GM21447 (cell line): ENCODE data around the gene NFS1.
"Not testable (repeated sequence)": the region's sequence is repeated elsewhere in the genome, so short reads cannot be mapped to it uniquely, and the experiment has no call there.

ENCODE experiments used
- ATAC-seq: cut with Tn5 transposase; IDR thresholded peaks from one replicate; pipeline ENCODE4 v1.9.1; 2021; ENCODE audit not compliant: unreplicated experiment

Gene NFS1

GRCh38 chr20:35710039-35710438, 10.9 kb upstream of the NFS1 start:
- ATAC-seq: no peak

- no peak for ATAC-seq
These were observed 10.1 kb upstream of the NFS1 start for GRCh38 chr20:35709259-35709658.

GRCh38 chr20:35708502-35708901, 9.3 kb upstream of the NFS1 start:
- no peak for ATAC-seq

- ATAC-seq: not testable (repeated sequence)
These were observed 7.7 kb upstream of the NFS1 start for GRCh38 chr20:35706591-35707529.

- ATAC-seq: not testable (repeated sequence)
These were observed 6.7 kb upstream of the NFS1 start for GRCh38 chr20:35705894-35706293.

GRCh38 chr20:35704514-35705261, 5.5 kb upstream of the NFS1 start:
- no peak for ATAC-seq

GRCh38 chr20:35702824-35703695, 3.9 kb upstream of the NFS1 start:
- ATAC-seq: no peak

GRCh38 chr20:35702051-35702823, 3.1 kb upstream of the NFS1 start:
- no peak for ATAC-seq

- ATAC-seq: no peak
These were observed 1.5 kb upstream of the NFS1 start for GRCh38 chr20:35700625-35701148.

- ATAC-seq: no peak
These were observed 939 bp upstream of the NFS1 start for GRCh38 chr20:35699957-35700624.

GRCh38 chr20:35698298-35699126, 640 bp downstream of the NFS1 start:
- ATAC-seq: peak; percentile 22

- ATAC-seq: no peak
These were observed 1.4 kb downstream of the NFS1 start for GRCh38 chr20:35697696-35698297.

- no peak for ATAC-seq
These were observed 3.2 kb downstream of the NFS1 start for GRCh38 chr20:35695978-35696377.

- no peak for ATAC-seq
These were observed 3.9 kb downstream of the NFS1 start for GRCh38 chr20:35695245-35695749.

- no peak for ATAC-seq
These were observed 8.9 kb downstream of the NFS1 start for GRCh38 chr20:35690265-35690664.

- not testable (repeated sequence) for ATAC-seq
These were observed 12.3 kb downstream of the NFS1 start for GRCh38 chr20:35686872-35687271.

- not testable (repeated sequence) for ATAC-seq
These were observed 13.8 kb downstream of the NFS1 start for GRCh38 chr20:35685368-35685767.

- ATAC-seq: no peak
These were observed 17.2 kb downstream of the NFS1 start for GRCh38 chr20:35681960-35682359.
